OCI-LY1 (cell line): ENCODE results near the gene GMPPB.
A peak's percentile ranks its signal among the peaks of the same experiment; 100 is the strongest.

Source experiments
- H2AFZ ChIP-seq: fragments of 200-600 bp; sonication (generic), shearing (Covaris generic); 2 replicates; pipeline ENCODE4 v1.6.0; 2014; ENCODE audit warnings: antibody characterized with exemption, mild to moderate bottlenecking, low read length
- H3F3A ChIP-seq: fragments of 200-600 bp; sonication (generic), shearing (Covaris generic); 2 replicates; pipeline ENCODE4 v1.6.0; 2014; ENCODE audit warnings: mild to moderate bottlenecking, antibody characterized with exemption, low read length, moderate library complexity; ENCODE audit not compliant: insufficient read depth
- H3K27ac ChIP-seq: fragments of 200-600 bp; sonication (generic); 2 replicates; pipeline ENCODE4 v1.5.1; 2014; ENCODE audit warnings: low read length, mixed run types, mild to moderate bottlenecking, low read depth; ENCODE audit not compliant: poor library complexity, severe bottlenecking
- H3K27me3 ChIP-seq: fragments of 200-600 bp; sonication (generic); 2 replicates; pipeline ENCODE4 v1.6.0; 2014; ENCODE audit warnings: antibody characterized with exemption, mild to moderate bottlenecking, low read length, moderate library complexity; ENCODE audit not compliant: insufficient read depth
- H3K36me3 ChIP-seq: fragments of 200-600 bp; sonication (generic); 2 replicates; pipeline ENCODE4 v1.6.1; 2014; ENCODE audit warnings: mild to moderate bottlenecking, antibody characterized with exemption, low read length, moderate library complexity, mixed read lengths; ENCODE audit not compliant: insufficient read depth
- H3K4me1 ChIP-seq: fragments of 200-600 bp; sonication (generic); 2 replicates; pipeline ENCODE4 v1.5.1; 2014; ENCODE audit warnings: mild to moderate bottlenecking, low read length, moderate library complexity; ENCODE audit not compliant: insufficient read depth, severe bottlenecking
- H3K4me2 ChIP-seq: fragments of 200-600 bp; sonication (generic), shearing (Covaris generic); 2 replicates; pipeline ENCODE4 v1.6.1; 2014; ENCODE audit warnings: low read length
- H3K4me3 ChIP-seq: fragments of 200-600 bp; sonication (generic); 2 replicates; pipeline ENCODE4 v1.5.1; 2014; ENCODE audit warnings: low read length, low read depth, mild to moderate bottlenecking, mixed read lengths; ENCODE audit not compliant: poor library complexity, severe bottlenecking
- H3K79me2 ChIP-seq: fragments of 200-600 bp; shearing (Covaris generic); 2 replicates; pipeline ENCODE4 v1.6.1; 2016; ENCODE audit warnings: mixed run types, low read length, mixed read lengths; ENCODE audit not compliant: insufficient read depth
- H3K9ac ChIP-seq: fragments of 200-600 bp; sonication (generic), shearing (Covaris generic); 2 replicates; pipeline ENCODE4 v1.6.1; 2014; ENCODE audit warnings: mild to moderate bottlenecking, low read length, mixed read lengths
- H3K9me2 ChIP-seq: fragments of 200-600 bp; sonication (generic), shearing (Covaris generic); 2 replicates; pipeline ENCODE4 v1.6.1; 2014; ENCODE audit warnings: low read depth, mild to moderate bottlenecking, low read length, mixed read lengths
- H3K9me3 ChIP-seq: fragments of 200-600 bp; shearing (Covaris generic); 2 replicates; pipeline ENCODE4 v1.6.1; 2014; ENCODE audit warnings: low read length, mixed read lengths
- H4K20me1 ChIP-seq: fragments of 200-600 bp; sonication (generic), shearing (Covaris generic); 2 replicates; pipeline ENCODE4 v1.6.0; 2016; ENCODE audit warnings: mild to moderate bottlenecking, low read length; ENCODE audit not compliant: insufficient read depth
- EZH2 ChIP-seq: fragments of 200-600 bp; sonication (generic), shearing (Covaris generic); IDR thresholded peaks from 2 replicates; pipeline ENCODE4 v1.8.0; 2017; ENCODE audit warnings: borderline replicate concordance, mixed run types, mild to moderate bottlenecking, antibody characterized with exemption, low read length, moderate library complexity, mixed read lengths
- TF ChIP-seq, protein P1 (sequence below): fragments of 200-600 bp; sonication (generic), shearing (Covaris generic); IDR thresholded peaks from 2 replicates; pipeline ENCODE4 v1.5.1; 2017; ENCODE audit warnings: mild to moderate bottlenecking, antibody characterized with exemption, low read length, moderate library complexity, mixed read lengths

GMPPB gene

DNA sequence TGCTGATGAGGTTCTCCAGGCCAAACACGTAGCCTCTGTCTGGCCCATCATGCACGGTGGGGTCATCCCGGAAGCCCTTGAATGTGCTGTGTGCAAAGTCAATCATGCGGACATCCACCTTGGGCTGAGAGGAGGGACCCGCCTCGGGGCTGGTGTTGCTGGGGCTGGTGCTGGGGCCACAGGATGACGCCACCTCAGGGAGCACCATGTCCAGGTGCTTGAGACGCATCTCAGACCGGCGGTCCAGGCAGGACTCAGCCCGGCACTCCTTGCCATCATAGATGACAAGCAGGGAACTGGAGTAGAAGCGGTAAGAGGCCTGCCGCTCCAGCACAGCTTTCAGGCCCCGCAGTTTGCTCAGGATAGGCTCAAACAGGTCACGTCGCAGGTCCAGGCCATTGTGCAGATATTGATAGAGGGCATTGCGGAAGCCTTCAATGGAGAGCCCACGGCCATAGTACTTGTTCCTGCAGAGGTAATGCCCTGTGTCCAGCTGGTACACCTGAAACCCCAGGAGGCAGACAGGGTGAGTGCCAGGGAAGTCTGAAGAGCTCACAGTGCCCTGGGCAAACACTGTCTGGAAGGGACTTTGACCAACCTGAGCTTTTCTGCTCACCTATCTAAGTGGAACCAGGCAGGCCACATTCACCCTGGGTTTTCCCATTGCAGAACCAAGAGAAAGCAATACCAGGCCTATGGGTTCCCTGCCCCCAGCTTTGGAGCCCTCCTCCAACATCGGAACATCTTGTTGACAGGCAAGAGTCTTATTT lies 3.6 kb upstream of the GMPPB start:
- H3K4me2 ChIP-seq: peak overlapping the region; percentile 28; the same call in 1 of the 2 replicates
- no peaks in the 10 kb centered on the region for H3F3A ChIP-seq
- no peaks in the 10 kb centered on the region for H3K9me2 ChIP-seq
- H3K27me3 ChIP-seq: no peaks in the 10 kb centered on the region
- H3K27ac ChIP-seq: peak overlapping the region; percentile 85
- H3K4me1 ChIP-seq: peaks cover 30% of the 10 kb centered on the region
- H2AFZ ChIP-seq: no peak overlapping the region
- no peaks in the 10 kb centered on the region for H4K20me1 ChIP-seq
- no peak for TF ChIP-seq EZH2
- TF ChIP-seq, protein P1, sequence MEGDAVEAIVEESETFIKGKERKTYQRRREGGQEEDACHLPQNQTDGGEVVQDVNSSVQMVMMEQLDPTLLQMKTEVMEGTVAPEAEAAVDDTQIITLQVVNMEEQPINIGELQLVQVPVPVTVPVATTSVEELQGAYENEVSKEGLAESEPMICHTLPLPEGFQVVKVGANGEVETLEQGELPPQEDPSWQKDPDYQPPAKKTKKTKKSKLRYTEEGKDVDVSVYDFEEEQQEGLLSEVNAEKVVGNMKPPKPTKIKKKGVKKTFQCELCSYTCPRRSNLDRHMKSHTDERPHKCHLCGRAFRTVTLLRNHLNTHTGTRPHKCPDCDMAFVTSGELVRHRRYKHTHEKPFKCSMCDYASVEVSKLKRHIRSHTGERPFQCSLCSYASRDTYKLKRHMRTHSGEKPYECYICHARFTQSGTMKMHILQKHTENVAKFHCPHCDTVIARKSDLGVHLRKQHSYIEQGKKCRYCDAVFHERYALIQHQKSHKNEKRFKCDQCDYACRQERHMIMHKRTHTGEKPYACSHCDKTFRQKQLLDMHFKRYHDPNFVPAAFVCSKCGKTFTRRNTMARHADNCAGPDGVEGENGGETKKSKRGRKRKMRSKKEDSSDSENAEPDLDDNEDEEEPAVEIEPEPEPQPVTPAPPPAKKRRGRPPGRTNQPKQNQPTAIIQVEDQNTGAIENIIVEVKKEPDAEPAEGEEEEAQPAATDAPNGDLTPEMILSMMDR: no peak
- H3K36me3 ChIP-seq: peaks cover 31% of the 10 kb centered on the region
- no peaks in the 10 kb centered on the region for H3K79me2 ChIP-seq
- no peaks in the 10 kb centered on the region for H3K9me3 ChIP-seq
- peak overlapping the region; percentile 30; the same call in 1 of the 2 replicates for H3K9ac ChIP-seq
- no peak overlapping the region for H3K4me3 ChIP-seq

DNA sequence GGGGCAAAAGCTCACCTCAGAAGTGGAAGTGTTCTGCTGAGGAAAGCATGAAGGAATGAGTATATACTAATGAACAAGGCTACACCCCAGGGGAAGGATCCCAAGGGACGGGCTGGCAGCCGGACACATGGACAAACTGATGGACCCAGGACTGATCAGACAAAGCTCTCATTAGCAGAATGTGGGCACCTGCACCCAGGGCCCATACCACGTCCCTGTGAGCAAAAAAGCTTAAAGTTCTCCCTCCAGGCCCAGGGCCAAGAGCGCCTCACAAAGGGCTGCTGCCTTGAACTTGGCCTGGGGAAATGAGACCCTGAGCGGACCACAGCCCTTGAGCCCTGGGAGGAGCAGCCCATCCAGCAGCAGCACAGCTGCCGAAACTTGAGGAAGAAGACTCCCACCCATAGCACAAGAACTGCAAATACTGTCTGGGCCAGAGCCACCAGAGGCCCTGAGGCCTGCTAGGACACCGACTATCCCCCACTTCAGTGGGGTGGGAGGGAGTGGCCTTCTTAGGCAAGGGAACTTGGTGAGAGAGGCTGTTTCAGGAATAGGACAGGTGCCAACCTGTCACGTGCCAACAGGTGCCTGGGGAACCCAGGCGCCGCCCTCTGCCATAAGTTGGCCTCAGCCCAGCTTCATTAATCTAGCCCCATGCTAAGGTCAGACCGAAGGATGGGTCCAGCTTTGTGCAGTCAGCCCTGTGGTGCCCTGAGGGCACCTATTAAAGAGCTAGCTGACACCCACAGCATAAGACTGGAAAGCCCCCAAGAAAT lies 2.3 kb upstream of the GMPPB start:
- no peaks in the 10 kb centered on the region for H3K27me3 ChIP-seq
- TF ChIP-seq, protein P1: no peak
- no peak for TF ChIP-seq EZH2
- no peak overlapping the region for H2AFZ ChIP-seq
- no peak overlapping the region for H3K4me3 ChIP-seq
- no peaks in the 10 kb centered on the region for H3F3A ChIP-seq
- H3K4me2 ChIP-seq: no peak overlapping the region; the same call in 1 of the 2 replicates
- H3K9me2 ChIP-seq: no peaks in the 10 kb centered on the region
- H3K4me1 ChIP-seq: peaks cover 30% of the 10 kb centered on the region
- H3K9me3 ChIP-seq: no peaks in the 10 kb centered on the region
- H4K20me1 ChIP-seq: no peaks in the 10 kb centered on the region
- H3K27ac ChIP-seq: peak overlapping the region; percentile 85
- peaks cover 35% of the 10 kb centered on the region for H3K36me3 ChIP-seq
- no peaks in the 10 kb centered on the region for H3K79me2 ChIP-seq
- H3K9ac ChIP-seq: no peak overlapping the region; the same call in 1 of the 2 replicates

DNA sequence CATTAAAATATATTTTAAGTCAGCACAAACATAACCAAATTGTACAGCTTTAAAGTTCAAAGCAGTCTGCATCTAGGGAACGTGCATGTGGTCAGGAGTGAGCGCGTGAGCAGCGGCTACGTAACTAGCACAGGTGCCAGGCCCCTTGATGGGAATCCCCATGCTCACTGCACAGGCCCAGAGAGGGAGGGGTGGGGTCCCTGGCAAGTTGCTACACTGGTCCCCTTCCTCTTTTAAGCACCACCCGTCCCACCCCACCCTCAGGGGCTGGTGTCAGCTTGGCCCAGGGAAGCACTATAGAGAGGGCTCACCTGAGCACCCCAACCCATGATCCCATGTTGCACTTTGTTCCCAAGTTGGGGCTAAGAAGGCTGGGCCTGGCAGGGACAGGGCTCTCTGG lies 835 bp upstream of the GMPPB start:
- no peaks in the 10 kb centered on the region for H3F3A ChIP-seq
- H3K4me3 ChIP-seq: peak overlapping the region; percentile 76
- no peaks in the 10 kb centered on the region for H3K9me2 ChIP-seq
- no peaks in the 10 kb centered on the region for H4K20me1 ChIP-seq
- H3K27me3 ChIP-seq: no peaks in the 10 kb centered on the region
- H3K27ac ChIP-seq: peak overlapping the region; percentile 85
- H3K79me2 ChIP-seq: no peaks in the 10 kb centered on the region
- no peaks in the 10 kb centered on the region for H3K9me3 ChIP-seq
- peak overlapping the region; percentile 95 for H3K9ac ChIP-seq
- no peak for TF ChIP-seq EZH2
- TF ChIP-seq, protein P1: no peak
- H3K36me3 ChIP-seq: peaks cover 33% of the 10 kb centered on the region
- peaks cover 33% of the 10 kb centered on the region for H3K4me1 ChIP-seq
- H3K4me2 ChIP-seq: peak overlapping the region; percentile 94
- H2AFZ ChIP-seq: no peak overlapping the region
